Fibroblast of lung (primary cell): Measurements from ENCODE around the gene TIMP2.

Experiments used
- EZH2 ChIP-seq: IDR thresholded peaks from 2 replicates; pipeline ENCODE4 v1.5.1; 2012; ENCODE audit warnings: low read length, control low read depth, mild to moderate bottlenecking; ENCODE audit errors: missing control alignments
- TF ChIP-seq, protein P1 (sequence below), 2 donors: IDR thresholded peaks in 1 of 2; conservative IDR thresholded peaks in 1 of 2; 1 replicate in 1 of 2; 2 replicates in 1 of 2; pipeline ENCODE4 v1.5.1; 2011 to 2012; ENCODE audit warnings: low read length in 2 of 2, control low read depth in 1 of 2, inconsistent platforms in 1 of 2, low read depth in 1 of 2, mild to moderate bottlenecking in 1 of 2

- TF ChIP-seq, protein P1, sequence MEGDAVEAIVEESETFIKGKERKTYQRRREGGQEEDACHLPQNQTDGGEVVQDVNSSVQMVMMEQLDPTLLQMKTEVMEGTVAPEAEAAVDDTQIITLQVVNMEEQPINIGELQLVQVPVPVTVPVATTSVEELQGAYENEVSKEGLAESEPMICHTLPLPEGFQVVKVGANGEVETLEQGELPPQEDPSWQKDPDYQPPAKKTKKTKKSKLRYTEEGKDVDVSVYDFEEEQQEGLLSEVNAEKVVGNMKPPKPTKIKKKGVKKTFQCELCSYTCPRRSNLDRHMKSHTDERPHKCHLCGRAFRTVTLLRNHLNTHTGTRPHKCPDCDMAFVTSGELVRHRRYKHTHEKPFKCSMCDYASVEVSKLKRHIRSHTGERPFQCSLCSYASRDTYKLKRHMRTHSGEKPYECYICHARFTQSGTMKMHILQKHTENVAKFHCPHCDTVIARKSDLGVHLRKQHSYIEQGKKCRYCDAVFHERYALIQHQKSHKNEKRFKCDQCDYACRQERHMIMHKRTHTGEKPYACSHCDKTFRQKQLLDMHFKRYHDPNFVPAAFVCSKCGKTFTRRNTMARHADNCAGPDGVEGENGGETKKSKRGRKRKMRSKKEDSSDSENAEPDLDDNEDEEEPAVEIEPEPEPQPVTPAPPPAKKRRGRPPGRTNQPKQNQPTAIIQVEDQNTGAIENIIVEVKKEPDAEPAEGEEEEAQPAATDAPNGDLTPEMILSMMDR (conservative IDR thresholded peaks at IDR 0.05 in 1 of 2, IDR thresholded peaks at IDR 0.05 in 1 of 2; ENCODE audit: low read depth in 1 of 2, low read length in 2 of 2), result no peak
- no peak for TF ChIP-seq EZH2
These were observed 571 bp downstream of the TIMP2 start for GRCh38 chr17:78924481-78925151.
